Lower leg skin (tissue), 3 donors: Measurements from ENCODE around the gene SUPT16H.

Experiments used
- CTCF ChIP-seq, 3 donors: fragments of 450-650 bp; IDR thresholded peaks; one replicate each; pipeline ENCODE4 v1.5.1; 2016; ENCODE audit warnings: antibody characterized with exemption in 3 of 3, mild to moderate bottlenecking in 3 of 3, moderate library complexity in 2 of 3
- POLR2A ChIP-seq, 2 donors: fragments of 450-650 bp; IDR thresholded peaks; one replicate each; pipeline ENCODE4 v1.6.1; 2016 to 2017; ENCODE audit warnings: antibody characterized with exemption in 2 of 2, mild to moderate bottlenecking in 1 of 2, moderate library complexity in 1 of 2

GRCh38 chr14:21320913-21321312 lies 62.9 kb downstream of the SUPT16H start:
- TF ChIP-seq CTCF (IDR thresholded peaks at IDR 0.05) (no peak), POLR2A (IDR thresholded peaks at IDR 0.05) (no peak)
